ENCODE results near the gene RNASE13.
A peak's percentile ranks its signal among the peaks of the same experiment; 100 is the strongest.

The RNASE13 gene

GRCh38 chr14:21039585-21040369, 5.2 kb upstream of the RNASE13 start:
- peak; percentile 65 for TF ChIP-seq CTCF (IDR thresholded peaks at IDR 0.05; ENCODE audit: low read depth, low read length)
- DNase-seq (ENCODE audit: extremely low read depth, low read depth): peak; percentile 32

GRCh38 chr14:21038441-21039422, 4.1 kb upstream of the RNASE13 start:
- no peak for TF ChIP-seq CTCF (IDR thresholded peaks at IDR 0.05; ENCODE audit: low read depth, low read length)
- peak; percentile 20 for DNase-seq (ENCODE audit: extremely low read depth, low read depth)

GRCh38 chr14:21037156-21037555, 2.5 kb upstream of the RNASE13 start:
- TF ChIP-seq CTCF (IDR thresholded peaks at IDR 0.05; ENCODE audit: low read depth, low read length): no peak
- DNase-seq (ENCODE audit: extremely low read depth, low read depth): no peak

GRCh38 chr14:21036751-21037150, 2.1 kb upstream of the RNASE13 start:
- TF ChIP-seq CTCF (IDR thresholded peaks at IDR 0.05; ENCODE audit: low read depth, low read length): no peak
- DNase-seq (ENCODE audit: extremely low read depth, low read depth): no peak

GRCh38 chr14:21033133-21033698, 1.4 kb downstream of the RNASE13 start:
- no peak for TF ChIP-seq CTCF (IDR thresholded peaks at IDR 0.05; ENCODE audit: low read depth, low read length)
- no peak for DNase-seq (ENCODE audit: extremely low read depth, low read depth)

GRCh38 chr14:21032326-21033132, 2.1 kb downstream of the RNASE13 start:
- no peak for DNase-seq (ENCODE audit: extremely low read depth, low read depth)
- TF ChIP-seq CTCF (IDR thresholded peaks at IDR 0.05; ENCODE audit: low read depth, low read length): no peak
